ENCODE results near the gene IFITM1. TPM values are rescaled to one million over a fixed set of nuclear protein-coding genes. Genes with fewer than 3 reads are reported as not detected.

The IFITM1 gene
- total and polyA plus RNA-seq, 9 of the 15 experiments (the other 6 are each of a cell fraction or from before 2014, with no cell fraction given), result 691 to 5,579 (median 974) TPM

DNA sequence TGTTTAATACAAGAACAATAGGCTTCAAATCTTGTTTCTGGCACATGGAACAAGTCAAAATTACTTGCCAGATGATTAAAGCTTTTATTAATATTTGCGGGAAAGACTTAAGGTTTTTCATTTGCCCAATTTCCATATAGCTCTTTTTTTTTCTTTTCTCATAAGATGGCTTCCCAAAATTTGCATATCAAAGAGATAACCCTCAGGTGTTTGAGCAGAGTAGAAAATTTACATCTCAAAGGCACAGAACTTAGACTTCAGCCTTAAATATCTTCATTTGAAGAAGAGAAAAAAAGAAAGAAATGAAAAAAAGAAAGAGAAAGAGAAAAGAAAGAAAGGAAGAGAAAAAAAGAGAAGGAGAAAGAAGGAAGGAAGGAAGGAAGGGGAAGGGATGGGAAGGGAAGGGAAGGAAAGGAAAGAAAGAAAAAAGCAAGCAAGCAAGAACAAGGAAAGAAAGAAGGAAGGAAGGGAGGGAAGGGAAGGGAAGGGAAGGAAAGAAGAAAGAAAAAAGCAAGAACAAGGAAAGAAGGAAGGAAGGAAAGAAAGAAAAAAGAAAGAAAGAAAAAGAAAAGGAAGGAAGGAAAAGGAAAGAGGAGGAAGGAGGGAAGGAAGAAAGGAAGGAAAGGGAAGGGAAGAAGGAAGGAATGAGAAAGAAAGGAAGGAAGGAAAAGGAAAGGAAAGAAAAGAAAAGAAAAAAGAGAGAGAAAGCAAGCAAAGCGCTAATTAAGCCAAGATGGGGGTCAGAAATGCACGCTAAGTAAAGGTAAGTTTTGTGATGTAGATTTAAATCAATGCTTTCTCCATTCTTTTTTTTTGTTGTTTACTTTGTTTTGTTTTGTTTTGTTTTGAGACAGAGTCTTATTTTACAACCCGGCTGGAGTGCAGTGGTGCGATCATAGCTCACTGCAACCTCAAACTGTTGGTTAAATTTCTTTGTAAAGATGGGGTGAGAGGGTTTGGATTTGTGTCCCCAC lies 27.0 kb downstream of the IFITM1 start (continued):
- TF ChIP-seq, protein P1, sequence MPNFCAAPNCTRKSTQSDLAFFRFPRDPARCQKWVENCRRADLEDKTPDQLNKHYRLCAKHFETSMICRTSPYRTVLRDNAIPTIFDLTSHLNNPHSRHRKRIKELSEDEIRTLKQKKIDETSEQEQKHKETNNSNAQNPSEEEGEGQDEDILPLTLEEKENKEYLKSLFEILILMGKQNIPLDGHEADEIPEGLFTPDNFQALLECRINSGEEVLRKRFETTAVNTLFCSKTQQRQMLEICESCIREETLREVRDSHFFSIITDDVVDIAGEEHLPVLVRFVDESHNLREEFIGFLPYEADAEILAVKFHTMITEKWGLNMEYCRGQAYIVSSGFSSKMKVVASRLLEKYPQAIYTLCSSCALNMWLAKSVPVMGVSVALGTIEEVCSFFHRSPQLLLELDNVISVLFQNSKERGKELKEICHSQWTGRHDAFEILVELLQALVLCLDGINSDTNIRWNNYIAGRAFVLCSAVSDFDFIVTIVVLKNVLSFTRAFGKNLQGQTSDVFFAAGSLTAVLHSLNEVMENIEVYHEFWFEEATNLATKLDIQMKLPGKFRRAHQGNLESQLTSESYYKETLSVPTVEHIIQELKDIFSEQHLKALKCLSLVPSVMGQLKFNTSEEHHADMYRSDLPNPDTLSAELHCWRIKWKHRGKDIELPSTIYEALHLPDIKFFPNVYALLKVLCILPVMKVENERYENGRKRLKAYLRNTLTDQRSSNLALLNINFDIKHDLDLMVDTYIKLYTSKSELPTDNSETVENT (CRISPR knock-in tag; IDR thresholded peaks at IDR 0.05), result no peak
- TF ChIP-seq HOXB6 (CRISPR knock-in tag; IDR thresholded peaks at IDR 0.05; ENCODE audit: borderline replicate concordance), result no peak
- TF ChIP-seq, protein P2, sequence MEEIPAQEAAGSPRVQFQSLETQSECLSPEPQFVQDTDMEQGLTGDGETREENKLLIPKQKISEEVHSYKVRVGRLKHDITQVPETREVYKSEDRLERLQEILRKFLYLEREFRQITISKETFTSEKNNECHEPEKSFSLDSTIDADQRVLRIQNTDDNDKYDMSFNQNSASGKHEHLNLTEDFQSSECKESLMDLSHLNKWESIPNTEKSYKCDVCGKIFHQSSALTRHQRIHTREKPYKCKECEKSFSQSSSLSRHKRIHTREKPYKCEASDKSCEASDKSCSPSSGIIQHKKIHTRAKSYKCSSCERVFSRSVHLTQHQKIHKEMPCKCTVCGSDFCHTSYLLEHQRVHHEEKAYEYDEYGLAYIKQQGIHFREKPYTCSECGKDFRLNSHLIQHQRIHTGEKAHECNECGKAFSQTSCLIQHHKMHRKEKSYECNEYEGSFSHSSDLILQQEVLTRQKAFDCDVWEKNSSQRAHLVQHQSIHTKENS (CRISPR knock-in tag; IDR thresholded peaks at IDR 0.05), result no peak
- peak; percentile 51 for TF ChIP-seq DPF2 (IDR thresholded peaks at IDR 0.05)
- TF ChIP-seq HSF4 (CRISPR knock-in tag; IDR thresholded peaks at IDR 0.05; ENCODE audit: borderline replicate concordance), result no peak
- no peak for TF ChIP-seq ZBTB1 (CRISPR knock-in tag; IDR thresholded peaks at IDR 0.05; ENCODE audit: borderline replicate concordance, low read depth)
- TF ChIP-seq SP1 (CRISPR knock-in tag; IDR thresholded peaks at IDR 0.05), result no peak
- TF ChIP-seq, protein P3, sequence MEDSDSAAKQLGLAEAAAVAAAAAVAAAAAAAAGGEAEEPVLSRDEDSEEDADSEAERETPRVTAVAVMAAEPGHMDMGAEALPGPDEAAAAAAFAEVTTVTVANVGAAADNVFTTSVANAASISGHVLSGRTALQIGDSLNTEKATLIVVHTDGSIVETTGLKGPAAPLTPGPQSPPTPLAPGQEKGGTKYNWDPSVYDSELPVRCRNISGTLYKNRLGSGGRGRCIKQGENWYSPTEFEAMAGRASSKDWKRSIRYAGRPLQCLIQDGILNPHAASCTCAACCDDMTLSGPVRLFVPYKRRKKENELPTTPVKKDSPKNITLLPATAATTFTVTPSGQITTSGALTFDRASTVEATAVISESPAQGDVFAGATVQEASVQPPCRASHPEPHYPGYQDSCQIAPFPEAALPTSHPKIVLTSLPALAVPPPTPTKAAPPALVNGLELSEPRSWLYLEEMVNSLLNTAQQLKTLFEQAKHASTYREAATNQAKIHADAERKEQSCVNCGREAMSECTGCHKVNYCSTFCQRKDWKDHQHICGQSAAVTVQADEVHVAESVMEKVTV (CRISPR knock-in tag; IDR thresholded peaks at IDR 0.05), result no peak
- TF ChIP-seq, protein P4, sequence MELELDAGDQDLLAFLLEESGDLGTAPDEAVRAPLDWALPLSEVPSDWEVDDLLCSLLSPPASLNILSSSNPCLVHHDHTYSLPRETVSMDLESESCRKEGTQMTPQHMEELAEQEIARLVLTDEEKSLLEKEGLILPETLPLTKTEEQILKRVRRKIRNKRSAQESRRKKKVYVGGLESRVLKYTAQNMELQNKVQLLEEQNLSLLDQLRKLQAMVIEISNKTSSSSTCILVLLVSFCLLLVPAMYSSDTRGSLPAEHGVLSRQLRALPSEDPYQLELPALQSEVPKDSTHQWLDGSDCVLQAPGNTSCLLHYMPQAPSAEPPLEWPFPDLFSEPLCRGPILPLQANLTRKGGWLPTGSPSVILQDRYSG (tag; conservative IDR thresholded peaks at IDR 0.05; ENCODE audit: low read depth), result no peak
- TF ChIP-seq, protein P5, sequence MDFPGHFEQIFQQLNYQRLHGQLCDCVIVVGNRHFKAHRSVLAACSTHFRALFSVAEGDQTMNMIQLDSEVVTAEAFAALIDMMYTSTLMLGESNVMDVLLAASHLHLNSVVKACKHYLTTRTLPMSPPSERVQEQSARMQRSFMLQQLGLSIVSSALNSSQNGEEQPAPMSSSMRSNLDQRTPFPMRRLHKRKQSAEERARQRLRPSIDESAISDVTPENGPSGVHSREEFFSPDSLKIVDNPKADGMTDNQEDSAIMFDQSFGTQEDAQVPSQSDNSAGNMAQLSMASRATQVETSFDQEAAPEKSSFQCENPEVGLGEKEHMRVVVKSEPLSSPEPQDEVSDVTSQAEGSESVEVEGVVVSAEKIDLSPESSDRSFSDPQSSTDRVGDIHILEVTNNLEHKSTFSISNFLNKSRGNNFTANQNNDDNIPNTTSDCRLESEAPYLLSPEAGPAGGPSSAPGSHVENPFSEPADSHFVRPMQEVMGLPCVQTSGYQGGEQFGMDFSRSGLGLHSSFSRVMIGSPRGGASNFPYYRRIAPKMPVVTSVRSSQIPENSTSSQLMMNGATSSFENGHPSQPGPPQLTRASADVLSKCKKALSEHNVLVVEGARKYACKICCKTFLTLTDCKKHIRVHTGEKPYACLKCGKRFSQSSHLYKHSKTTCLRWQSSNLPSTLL (IDR thresholded peaks at IDR 0.05), result peak; percentile 69
- TF ChIP-seq NELFE (IDR thresholded peaks at IDR 0.05; ENCODE audit: insufficient read depth, insufficient read length), result no peak
- no peak for TF ChIP-seq NFIX (CRISPR knock-in tag; IDR thresholded peaks at IDR 0.05; ENCODE audit: low read depth)
- peak; percentile 65 for TF ChIP-seq ASH1L (IDR thresholded peaks at IDR 0.05; ENCODE audit: borderline replicate concordance, low read depth, partially characterized antibody)
- TF ChIP-seq ELF2 (CRISPR knock-in tag; IDR thresholded peaks at IDR 0.05), result no peak
- no peak for TF ChIP-seq CBFB (CRISPR knock-in tag; IDR thresholded peaks at IDR 0.05)
- 0 out of 2 replicates have a peak, but pooled peaks have one; percentile 12 for TF ChIP-seq SMARCE1 (IDR thresholded peaks at IDR 0.05)
- TF ChIP-seq MCM5 (IDR thresholded peaks at IDR 0.05; ENCODE audit: low read depth), result no peak

Data from K562 (cell line).